Loucy (cell line): ENCODE results near the gene U2AF2.

Experiments used
- EZH2phosphoT487 ChIP-seq: fragments of 200-600 bp; IDR thresholded peaks from 2 replicates; pipeline ENCODE4 v1.6.1; 2018; ENCODE audit warnings: antibody characterized with exemption, mild to moderate bottlenecking, moderate library complexity, borderline replicate concordance
- TF ChIP-seq, protein P1 (sequence below): fragments of 200-600 bp; sonication (generic); conservative IDR thresholded peaks from 2 replicates; pipeline ENCODE4 v1.5.1; 2014; ENCODE audit warnings: mild to moderate bottlenecking, antibody characterized with exemption, low read length

DNA sequence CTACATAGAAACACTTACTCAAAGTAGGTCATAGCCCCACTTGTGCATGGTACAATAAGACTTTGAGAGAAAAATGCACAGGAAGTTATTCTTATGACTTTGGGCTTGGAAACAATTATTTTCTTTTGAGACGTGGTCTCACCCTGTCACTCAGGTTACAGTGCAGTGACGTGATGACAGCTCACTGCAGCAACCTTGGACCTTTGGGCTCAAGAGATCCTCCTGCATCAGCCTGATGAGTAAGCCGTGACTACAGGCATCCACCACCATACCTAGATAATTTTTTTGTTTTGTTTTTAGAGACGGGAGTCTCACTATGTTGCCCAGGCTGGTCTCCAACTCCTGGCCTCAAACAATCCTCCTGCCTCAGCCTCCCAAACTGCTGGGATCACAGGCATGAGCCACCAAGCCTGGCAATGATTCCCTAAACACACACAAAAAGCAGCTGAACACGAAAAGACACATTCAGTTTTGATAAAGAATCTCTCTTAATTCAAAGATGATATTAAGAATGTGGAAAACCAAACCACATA is 65.4 kb downstream of the U2AF2 start:
- TF ChIP-seq, protein P1, sequence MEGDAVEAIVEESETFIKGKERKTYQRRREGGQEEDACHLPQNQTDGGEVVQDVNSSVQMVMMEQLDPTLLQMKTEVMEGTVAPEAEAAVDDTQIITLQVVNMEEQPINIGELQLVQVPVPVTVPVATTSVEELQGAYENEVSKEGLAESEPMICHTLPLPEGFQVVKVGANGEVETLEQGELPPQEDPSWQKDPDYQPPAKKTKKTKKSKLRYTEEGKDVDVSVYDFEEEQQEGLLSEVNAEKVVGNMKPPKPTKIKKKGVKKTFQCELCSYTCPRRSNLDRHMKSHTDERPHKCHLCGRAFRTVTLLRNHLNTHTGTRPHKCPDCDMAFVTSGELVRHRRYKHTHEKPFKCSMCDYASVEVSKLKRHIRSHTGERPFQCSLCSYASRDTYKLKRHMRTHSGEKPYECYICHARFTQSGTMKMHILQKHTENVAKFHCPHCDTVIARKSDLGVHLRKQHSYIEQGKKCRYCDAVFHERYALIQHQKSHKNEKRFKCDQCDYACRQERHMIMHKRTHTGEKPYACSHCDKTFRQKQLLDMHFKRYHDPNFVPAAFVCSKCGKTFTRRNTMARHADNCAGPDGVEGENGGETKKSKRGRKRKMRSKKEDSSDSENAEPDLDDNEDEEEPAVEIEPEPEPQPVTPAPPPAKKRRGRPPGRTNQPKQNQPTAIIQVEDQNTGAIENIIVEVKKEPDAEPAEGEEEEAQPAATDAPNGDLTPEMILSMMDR: no peak
- TF ChIP-seq EZH2phosphoT487: no peak
